ENCODE measurements around the gene COX4I2. TPM values are rescaled to one million over a fixed set of nuclear protein-coding genes. Genes with fewer than 3 reads are reported as not detected.
"Not testable (repeated sequence)": the region's sequence is repeated elsewhere in the genome, so short reads cannot be mapped to it uniquely, and the experiment has no call there.

The COX4I2 gene
- total RNA-seq, 1 experiment from 2014 or later: not detected

- DNase-seq (ENCODE audit: low read depth): no peak
- in situ Hi-C loops (cut with HindIII; ENCODE audit: low pct_unique_long_range_greater_than_20kb, low sequenced_read_pairs): no loop called here
Observed at GRCh38 chr20:31605902-31606803, 31.6 kb upstream of the COX4I2 start.

DNA sequence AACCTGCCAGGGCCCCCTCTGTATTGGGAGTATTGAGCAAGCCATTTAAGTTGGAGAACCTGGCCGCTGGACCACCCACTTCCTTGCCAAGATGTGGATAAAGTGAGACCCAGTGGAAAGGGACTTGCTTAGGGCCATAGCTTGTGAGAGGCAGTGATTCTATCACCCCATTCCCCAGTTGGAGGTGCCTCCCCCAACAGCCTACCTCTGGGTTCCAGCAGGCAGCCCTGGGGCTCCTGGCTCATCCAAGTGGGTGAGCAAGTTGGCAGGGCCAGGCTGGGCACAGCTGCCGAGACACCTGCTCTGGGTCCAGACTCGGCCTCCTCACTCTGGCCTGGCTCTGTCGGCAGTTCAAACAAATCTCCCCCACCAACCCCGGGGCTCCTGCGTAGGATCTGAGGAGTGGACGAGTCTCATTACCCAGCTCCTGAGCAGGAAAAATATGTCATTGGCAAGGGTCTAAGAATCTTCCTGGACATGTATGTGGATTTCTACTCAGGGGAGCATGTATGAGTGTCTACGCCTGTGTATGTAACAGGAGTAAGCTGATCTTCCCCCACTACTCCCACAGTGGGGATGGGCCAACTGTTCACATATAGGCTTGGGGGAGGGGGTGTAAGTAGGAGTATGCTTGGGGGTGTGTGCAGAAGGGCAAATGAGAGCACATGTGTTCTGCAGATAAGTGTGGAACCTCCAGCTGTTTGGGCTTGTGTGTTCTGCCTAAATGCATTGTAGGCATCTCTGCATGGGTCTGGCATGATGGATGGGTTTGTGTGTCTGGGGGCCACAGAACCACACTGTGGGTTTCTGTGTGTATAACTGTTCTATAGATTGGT is 30.7 kb upstream of the COX4I2 start:
- DNase-seq (ENCODE audit: low read depth): peak; percentile 95
- in situ Hi-C loops (cut with HindIII; ENCODE audit: low pct_unique_long_range_greater_than_20kb, low sequenced_read_pairs): no loop called here

GRCh38 chr20:31607640-31608250 is 30.0 kb upstream of the COX4I2 start:
- in situ Hi-C loops (cut with HindIII; ENCODE audit: low pct_unique_long_range_greater_than_20kb, low sequenced_read_pairs): no loop called here
- DNase-seq (ENCODE audit: low read depth): no peak

DNA sequence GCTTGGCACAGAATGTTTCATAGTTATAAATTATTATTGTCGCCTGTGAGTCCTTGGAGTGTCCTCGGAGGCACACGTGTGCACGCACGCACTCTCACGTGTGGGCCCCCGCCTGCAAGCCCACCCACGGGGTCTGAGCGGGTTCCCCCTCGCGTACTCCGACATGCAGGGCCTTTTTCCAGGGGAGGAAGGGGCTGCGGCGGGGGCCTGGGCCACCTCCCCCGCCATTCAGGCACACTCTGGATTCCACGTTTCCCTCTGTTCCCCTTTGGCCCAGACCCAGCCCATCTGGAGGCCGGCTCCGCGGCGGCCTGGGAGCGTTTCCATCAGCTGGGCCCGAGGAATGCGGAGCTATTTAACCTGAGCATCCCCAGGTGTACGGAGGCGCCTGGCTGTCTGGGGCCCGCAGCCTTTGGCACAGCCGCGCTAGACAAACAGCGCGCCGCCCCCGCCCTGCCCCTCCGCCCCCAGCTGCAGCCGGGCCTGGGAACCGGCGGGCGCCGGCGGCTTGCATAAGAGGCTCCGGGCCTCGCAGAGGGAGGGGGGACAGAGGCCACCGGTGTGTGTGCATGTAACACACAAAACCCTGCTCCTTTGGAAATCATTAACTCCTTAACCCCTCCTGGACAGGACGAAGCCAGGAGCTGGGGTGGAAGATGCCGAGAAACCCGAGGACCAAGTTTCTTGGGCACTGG is 29.3 kb upstream of the COX4I2 start:
- DNase-seq (ENCODE audit: low read depth): peak; percentile 100
- in situ Hi-C loops (cut with HindIII; ENCODE audit: low pct_unique_long_range_greater_than_20kb, low sequenced_read_pairs): no loop called here

- DNase-seq (ENCODE audit: low read depth); in situ Hi-C loops (cut with HindIII; ENCODE audit: low pct_unique_long_range_greater_than_20kb, low sequenced_read_pairs): not testable (repeated sequence)
Observed at GRCh38 chr20:31612271-31612640, 25.5 kb upstream of the COX4I2 start.

DNA sequence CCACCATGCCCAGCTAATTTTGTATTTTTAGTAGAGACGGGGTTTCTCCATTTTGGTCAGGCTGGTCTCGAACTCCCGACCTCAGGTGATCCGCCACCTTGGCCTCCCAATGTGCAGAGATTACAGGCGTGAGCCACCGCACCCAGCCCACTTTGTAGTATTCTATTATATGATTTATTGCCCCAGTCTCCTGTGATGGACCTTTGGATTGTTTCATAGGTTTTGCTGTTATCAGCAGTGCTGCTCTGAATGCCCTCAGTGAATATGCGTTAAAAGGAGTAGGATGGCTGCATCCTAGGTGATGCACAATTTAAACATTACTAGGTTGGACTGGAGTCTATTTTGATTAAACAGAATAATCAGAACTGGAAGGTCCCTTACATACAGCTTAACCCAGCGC is 22.3 kb upstream of the COX4I2 start:
- DNase-seq (ENCODE audit: low read depth): no peak
- in situ Hi-C loops (cut with HindIII; ENCODE audit: low pct_unique_long_range_greater_than_20kb, low sequenced_read_pairs): no loop called here

DNA sequence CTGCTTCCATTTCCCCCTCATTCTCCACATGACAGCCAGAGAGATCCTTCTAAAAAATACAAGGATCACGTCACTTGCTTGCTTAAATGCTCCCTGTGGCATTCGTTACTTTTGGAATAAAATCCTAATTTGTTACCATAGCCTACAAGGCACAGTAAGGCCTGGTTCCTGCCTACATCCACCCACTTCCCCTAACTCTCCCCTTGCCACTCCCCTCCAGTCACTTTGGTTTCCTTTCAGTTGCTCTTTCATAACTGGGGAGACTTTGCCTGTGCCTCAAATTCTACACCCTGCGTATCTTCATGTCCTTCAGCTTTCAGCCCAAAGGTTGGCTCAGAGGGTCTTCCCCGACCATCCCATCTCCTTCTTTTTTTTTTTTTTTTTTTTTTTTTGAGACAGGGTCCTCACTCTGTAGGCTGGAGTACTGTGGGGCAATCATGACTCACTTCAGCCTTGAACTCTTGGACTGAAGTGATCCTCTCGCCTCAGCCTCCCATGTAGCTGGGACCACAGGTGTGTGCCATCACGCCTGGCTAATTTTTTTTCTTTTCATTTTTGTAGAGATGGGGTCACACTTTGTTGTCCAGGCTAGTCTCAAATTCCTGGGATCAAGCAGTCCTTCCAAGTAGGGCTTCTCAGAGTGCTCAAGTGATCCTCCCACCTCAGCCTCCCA is 20.1 kb upstream of the COX4I2 start:
- in situ Hi-C loops (cut with HindIII; ENCODE audit: low pct_unique_long_range_greater_than_20kb, low sequenced_read_pairs): no loop called here

DNA sequence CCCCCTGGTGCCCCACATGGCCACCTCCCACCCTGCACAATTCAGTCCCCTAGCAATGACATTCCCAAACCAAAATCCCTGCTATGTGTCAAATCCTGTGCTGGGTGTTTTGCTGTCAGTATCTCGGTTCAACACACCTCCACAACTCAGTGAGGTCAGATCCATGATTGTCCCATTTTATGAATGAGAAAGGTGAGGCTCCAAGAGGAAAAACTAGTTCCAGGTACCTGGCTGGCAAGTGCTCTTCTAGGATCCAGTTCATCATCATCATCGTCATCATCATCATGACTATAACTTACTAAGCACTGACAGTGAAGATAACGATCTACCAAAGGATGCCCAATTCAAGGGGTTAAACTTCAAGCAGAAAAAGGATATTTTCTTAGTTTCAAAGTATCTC is 17.5 kb upstream of the COX4I2 start:
- in situ Hi-C loops (cut with HindIII; ENCODE audit: low pct_unique_long_range_greater_than_20kb, low sequenced_read_pairs): no loop called here
- no peak for DNase-seq (ENCODE audit: low read depth)

More for the DNA sequence above, 20.1 kb upstream of the COX4I2 start:
- no peak for DNase-seq (ENCODE audit: low read depth)

GRCh38 chr20:31623123-31623505 is 14.6 kb upstream of the COX4I2 start:
- DNase-seq (ENCODE audit: low read depth); in situ Hi-C loops (cut with HindIII; ENCODE audit: low pct_unique_long_range_greater_than_20kb, low sequenced_read_pairs): not testable (repeated sequence)

GRCh38 chr20:31626534-31626933 is 11.2 kb upstream of the COX4I2 start:
- DNase-seq (ENCODE audit: low read depth); in situ Hi-C loops (cut with HindIII; ENCODE audit: low pct_unique_long_range_greater_than_20kb, low sequenced_read_pairs): not testable (repeated sequence)

DNA sequence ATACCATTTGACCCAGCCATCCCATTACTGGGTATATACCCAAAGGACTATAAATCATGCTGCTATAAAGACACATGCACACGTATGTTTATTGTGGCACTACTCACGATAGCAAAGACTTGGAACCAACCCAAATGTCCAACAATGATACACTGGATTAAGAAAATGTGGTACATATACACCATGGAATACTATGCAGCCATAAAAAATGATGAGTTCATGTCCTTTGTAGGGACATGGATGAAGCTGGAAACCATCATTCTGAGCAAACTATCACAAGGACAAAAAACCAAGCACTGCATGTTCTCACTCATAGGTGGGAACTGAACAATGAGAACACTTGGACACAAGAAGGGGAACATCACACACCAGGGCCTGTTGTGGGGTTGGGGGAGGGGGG is 9.7 kb upstream of the COX4I2 start:
- in situ Hi-C loops (cut with HindIII; ENCODE audit: low pct_unique_long_range_greater_than_20kb, low sequenced_read_pairs); DNase-seq (ENCODE audit: low read depth): not testable (repeated sequence)

- in situ Hi-C loops (cut with HindIII; ENCODE audit: low pct_unique_long_range_greater_than_20kb, low sequenced_read_pairs): no loop called here
- DNase-seq (ENCODE audit: low read depth): no peak
Observed at GRCh38 chr20:31630187-31630790, 7.4 kb upstream of the COX4I2 start.

DNA sequence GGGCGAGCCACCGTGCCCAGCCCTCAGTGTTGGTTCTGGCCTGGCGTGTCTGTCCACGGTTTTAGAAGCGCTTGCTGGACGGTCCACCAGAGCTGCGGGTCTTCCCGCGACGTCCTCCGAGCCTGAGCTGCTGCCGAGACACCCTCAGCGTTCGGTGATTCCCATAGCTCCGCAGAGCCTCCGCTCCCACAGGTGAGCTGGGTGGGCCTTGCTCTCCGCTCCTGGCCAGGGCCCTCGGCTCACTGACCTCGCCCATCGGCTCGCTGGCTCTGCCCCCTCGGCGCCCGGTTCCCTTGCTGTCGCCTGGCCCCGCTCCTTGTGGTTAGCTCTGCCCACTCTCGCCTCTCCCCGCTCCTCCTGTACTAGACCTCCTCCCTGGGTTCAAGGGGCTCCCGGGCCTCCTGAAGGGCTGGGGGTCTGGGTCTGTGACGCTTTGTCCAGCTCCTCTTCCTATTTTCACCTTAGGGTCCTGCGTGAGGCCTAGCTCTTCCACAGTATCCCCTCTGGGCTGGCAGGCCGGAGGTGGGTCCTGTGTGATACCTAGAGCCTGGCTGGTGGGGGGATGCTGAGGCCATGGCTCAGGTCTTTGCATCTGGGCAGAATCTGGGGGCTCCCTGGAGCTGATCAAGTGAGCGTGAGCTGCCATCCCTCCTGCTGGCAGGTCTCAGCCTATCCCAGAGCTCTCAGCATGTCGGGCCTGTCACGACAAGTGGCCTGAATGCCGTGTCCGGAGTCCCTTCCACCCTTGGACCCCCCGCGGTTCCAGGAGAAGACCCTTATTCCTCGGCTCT is 5.0 kb upstream of the COX4I2 start:
- in situ Hi-C loops (cut with HindIII; ENCODE audit: low pct_unique_long_range_greater_than_20kb, low sequenced_read_pairs): no loop called here
- DNase-seq (ENCODE audit: low read depth): no peak

GRCh38 chr20:31633339-31633914 is 4.3 kb upstream of the COX4I2 start:
- DNase-seq (ENCODE audit: low read depth): no peak
- in situ Hi-C loops (cut with HindIII; ENCODE audit: low pct_unique_long_range_greater_than_20kb, low sequenced_read_pairs): no loop called here

GRCh38 chr20:31638317-31638716 is 605 bp downstream of the COX4I2 start:
- DNase-seq (ENCODE audit: low read depth): no peak
- in situ Hi-C loops (cut with HindIII; ENCODE audit: low pct_unique_long_range_greater_than_20kb, low sequenced_read_pairs): no loop called here

GRCh38 chr20:31638816-31639215 is 1.1 kb downstream of the COX4I2 start:
- DNase-seq (ENCODE audit: low read depth): no peak
- in situ Hi-C loops (cut with HindIII; ENCODE audit: low pct_unique_long_range_greater_than_20kb, low sequenced_read_pairs): no loop called here
